NT2/D1 (cell line): Measurements from ENCODE around the gene ATXN10.

Experiments
- SUZ12 ChIP-seq: IDR thresholded peaks from 2 replicates; pipeline ENCODE4 v1.6.1; 2011; ENCODE audit not compliant: insufficient read length, insufficient read depth; ENCODE audit errors: extremely low read depth
- YY1 ChIP-seq: IDR thresholded peaks from 2 replicates; pipeline ENCODE4 v1.6.1; 2011; ENCODE audit not compliant: insufficient read length, insufficient read depth
- ZNF274 ChIP-seq: IDR thresholded peaks from 2 replicates; pipeline ENCODE4 v1.6.1; 2011; ENCODE audit warnings: mild to moderate bottlenecking, low read depth, low read length

- TF ChIP-seq SUZ12 (no peak), ZNF274 (no peak), YY1 (no peak)
Observed at GRCh38 chr22:45628515-45628914, 43.1 kb upstream of the ATXN10 start.
